Endothelial cell of umbilical vein (primary cell): ENCODE results near the gene MAU2. TPM values are rescaled to one million over a fixed set of nuclear protein-coding genes. Genes with fewer than 3 reads are reported as not detected.

Experiments used
- BruUV-seq: library from RNA; stranded (reverse); fragments of 400-500 nt; replicated peaks from 2 replicates; lab custom pipeline; 2021; lab: Mats Ljungman, UMichigan
- CTCF ChIA-PET: fragments of 300-600, 350-600 bp; sonication (Branson Sonifier 250); formaldehyde crosslinking; loops from one replicate; lab custom pipeline; 2021; ENCODE audit warnings: antibody characterized with exemption, inconsistent platforms; lab: Charles Lee
- POLR2A ChIA-PET: fragments of 300-600, 350-600 bp; sonication (Branson Sonifier 250); formaldehyde crosslinking; loops from one replicate; lab custom pipeline; 2021; ENCODE audit warnings: antibody characterized with exemption, inconsistent platforms; lab: Charles Lee
- DNase-seq: peaks from one replicate; pipeline ENCODE4 v3.0.0-alpha.2; 2011; ENCODE audit warnings: low read depth, low spot score
- FAIRE-seq: peaks from 2 replicates; lab custom pipeline; 2011; peaks lifted over from hg19 to GRCh38; lab: Jason Lieb, UNC
- H2AFZ ChIP-seq: 2 replicates; pipeline ENCODE4 v1.6.0; 2012; ENCODE audit warnings: low read depth, low read length, control low read depth, inconsistent platforms
- H3K27ac ChIP-seq: 2 replicates; pipeline ENCODE4 v1.5.1; 2011; ENCODE audit warnings: low read depth, mild to moderate bottlenecking, control low read depth, low read length, moderate library complexity; ENCODE audit not compliant: insufficient read depth
- H3K27me3 ChIP-seq, 2 experiments: 2 replicates each; pipeline versions ENCODE4 v1.6.0 to v1.6.1; 2011; ENCODE audit warnings: low read length in 2 of 2, mixed read lengths in 1 of 2; ENCODE audit not compliant: control insufficient read depth in 2 of 2, insufficient read depth in 2 of 2
- H3K36me3 ChIP-seq, 2 experiments: 2 replicates in 1 of 2; 3 replicates in 1 of 2; pipeline ENCODE4 v1.5.1; 2011; ENCODE audit warnings: low read length in 2 of 2, mild to moderate bottlenecking in 1 of 2, moderate library complexity in 1 of 2; ENCODE audit not compliant: control insufficient read depth in 2 of 2, insufficient read depth in 2 of 2; ENCODE audit errors: extremely low read depth in 1 of 2
- H3K4me1 ChIP-seq: 3 replicates; pipeline ENCODE4 v1.5.1; 2011; ENCODE audit warnings: mild to moderate bottlenecking, low read length; ENCODE audit not compliant: control insufficient read depth, insufficient read depth; ENCODE audit errors: extremely low read depth
- H3K4me2 ChIP-seq: 2 replicates; pipeline ENCODE4 v1.6.1; 2011; ENCODE audit warnings: low read length, control low read depth, mixed read lengths; ENCODE audit not compliant: insufficient read depth
- H3K4me3 ChIP-seq, 3 experiments: fragments of 200-600 bp in 1 of 3; sonication (generic), shearing (Covaris generic) in 1 of 3; replicated peaks in 1 of 3; 2 replicates each; pipeline ENCODE4 v1.5.1; 2011 to 2016; ENCODE audit warnings: control low read depth in 3 of 3, low read length in 3 of 3, mild to moderate bottlenecking in 2 of 3, inconsistent platforms in 1 of 3, low read depth in 1 of 3, moderate library complexity in 1 of 3; ENCODE audit not compliant: insufficient read depth in 1 of 3
- H3K79me2 ChIP-seq: 2 replicates; pipeline ENCODE4 v1.6.0; 2012; ENCODE audit warnings: low read length, inconsistent platforms; ENCODE audit not compliant: control insufficient read depth, insufficient read depth
- H3K9ac ChIP-seq: replicated peaks from 2 replicates; pipeline ENCODE3; 2011; ENCODE audit warnings: low read length, control low read depth; ENCODE audit not compliant: insufficient read depth; ENCODE audit errors: extremely low read depth
- H3K9me1 ChIP-seq: replicated peaks from 3 replicates; pipeline ENCODE4 v1.6.0; 2011; ENCODE audit warnings: mild to moderate bottlenecking, low read length; ENCODE audit not compliant: control insufficient read depth, insufficient read depth; ENCODE audit errors: extremely low read depth
- H3K9me3 ChIP-seq: replicated peaks from 2 replicates; pipeline ENCODE4 v1.5.1; 2012; ENCODE audit warnings: low read length, inconsistent platforms; ENCODE audit not compliant: control insufficient read depth, insufficient read depth
- H4K20me1 ChIP-seq: replicated peaks from 2 replicates; pipeline ENCODE3; 2011; ENCODE audit warnings: mild to moderate bottlenecking, low read length; ENCODE audit not compliant: control insufficient read depth, insufficient read depth; ENCODE audit errors: extremely low read depth
- EZH2 ChIP-seq: IDR thresholded peaks from 2 replicates; pipeline ENCODE4 v1.6.1; 2012; ENCODE audit warnings: borderline replicate concordance, low read depth, mild to moderate bottlenecking, moderate library complexity, low read length, inconsistent platforms; ENCODE audit not compliant: severe bottlenecking
- FOS ChIP-seq: IDR thresholded peaks from 2 replicates; pipeline ENCODE4 v1.6.1; 2011; ENCODE audit warnings: mild to moderate bottlenecking, low read length, moderate library complexity, borderline replicate concordance; ENCODE audit not compliant: insufficient read depth
- GATA2 ChIP-seq: IDR thresholded peaks from 2 replicates; pipeline ENCODE4 v1.7.0; 2011; ENCODE audit warnings: low read depth, mild to moderate bottlenecking, moderate library complexity, mixed read lengths, low read length; ENCODE audit not compliant: insufficient read length, insufficient read depth
- JUN ChIP-seq: IDR thresholded peaks from 2 replicates; pipeline ENCODE4 v1.6.1; 2011; ENCODE audit warnings: borderline replicate concordance, low read depth; ENCODE audit not compliant: insufficient read length, insufficient read depth
- MYC ChIP-seq: IDR thresholded peaks from one replicate; pipeline ENCODE4 v1.6.1; 2011; ENCODE audit warnings: mild to moderate bottlenecking, low read depth, low read length
- POLR2A ChIP-seq: IDR thresholded peaks from 2 replicates; pipeline ENCODE4 v1.6.1; 2012; ENCODE audit warnings: low read depth, mild to moderate bottlenecking, control low read depth, low read length
- POLR2AphosphoS5 ChIP-seq: IDR thresholded peaks from 2 replicates; pipeline ENCODE4 v1.6.1; 2012; ENCODE audit warnings: low read depth, mild to moderate bottlenecking, control low read depth, low read length, moderate library complexity; ENCODE audit not compliant: insufficient read depth
- dilution Hi-C: fragments of 300-500 bp; cut with MboI; formaldehyde crosslinking; loops from one replicate; pipeline ENCODE4 v1.15.0; 2019; ENCODE audit warnings: low sequenced_read_pairs; ENCODE audit not compliant: extremely low pct_ligation_motif_present
- intact Hi-C: fragments of 100-400 bp; cut with micrococcal nuclease; formaldehyde crosslinking; loops from one replicate; pipeline ENCODE4 v1.10.0; 2022
- polyA plus RNA-seq, 4 experiments: library from polyadenylated mRNA; depleted of rRNA in 3 of 4; stranded (reverse) in 3 of 4; unstranded in 1 of 4; fragments of >200 nt; gene quantifications; 2 replicates each; pipeline versions ENCODE4 v1.2.1 to v1.2.3, GENCODE V29; 2011 to 2012; ENCODE audit warnings: missing spikeins in 1 of 4
- total RNA-seq: library from RNA; stranded (reverse); gene quantifications from 2 replicates; pipeline ENCODE4 v1.2.3, GENCODE V29; 2021
- TF ChIP-seq, protein P1 (sequence below), 2 donors: IDR thresholded peaks; 1 replicate in 1 of 2; 2 replicates in 1 of 2; pipeline ENCODE4 v1.5.1; 2011; ENCODE audit warnings: low read length in 2 of 2, mild to moderate bottlenecking in 2 of 2, moderate library complexity in 2 of 2, control low read depth in 1 of 2, inconsistent platforms in 1 of 2, low read depth in 1 of 2; ENCODE audit not compliant: insufficient read depth in 1 of 2; ENCODE audit errors: extremely low read depth in 1 of 2
- TF ChIP-seq, protein P2 (sequence below): IDR thresholded peaks from 2 replicates; pipeline ENCODE4 v1.6.1; 2011; ENCODE audit not compliant: insufficient read depth, insufficient read length

The MAU2 gene
- total and polyA plus RNA-seq, 2 donors (not counting 3 experiments of a cell fraction or from before 2014, with no cell fraction given) = 36.9 to 70.0 TPM

DNA sequence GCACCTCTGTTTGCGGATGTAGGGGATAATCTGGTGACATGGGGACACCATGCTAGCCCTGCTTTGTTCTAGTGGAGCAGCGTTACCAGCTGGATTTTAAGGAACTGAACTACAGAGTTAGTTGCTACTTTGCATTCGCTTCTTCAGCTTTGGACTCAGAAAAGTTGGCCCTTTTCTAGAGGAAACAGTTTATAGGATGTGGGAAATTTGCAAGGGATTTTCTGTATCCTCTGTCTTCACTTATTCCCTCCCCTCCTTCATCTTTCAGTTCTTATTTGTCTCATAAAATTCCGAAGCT, 87.0 kb downstream of the MAU2 start:
- Histone ChIP-seq H3K9me3 (no peaks in the 10 kb centered on the region), H3K9me1 (no peaks in the 10 kb centered on the region), H3K9ac (no peak overlapping the region), H3K4me1 (peaks cover 11% of the 10 kb centered on the region), H3K36me3 (peaks cover 0 to 2% of the 10 kb centered on the region in 2 experiments), H3K27ac (no peak overlapping the region), H3K79me2 (peaks cover 66% of the 10 kb centered on the region), H3K27me3 (no peaks in the 10 kb centered on the region), H3K4me3 (no peak overlapping the region), H2AFZ (no peak overlapping the region), H3K4me2 (no peak overlapping the region), H4K20me1 (peaks cover 9% of the 10 kb centered on the region)
- BruUV-seq = no TSS peak
- CTCF ChIA-PET = interaction anchor here (2.0 to 4.7 kb wide), 5 partner anchors 22 to 82 kb away, joined by 6 to 39 read pairs (median 17); no protein-coding TSS in a partner anchor
- dilution Hi-C loops = no loop called here
- POLR2A ChIA-PET = interaction anchor here (1.3 kb wide), 1 partner anchor 43 kb away, joined by 3 read pairs; no protein-coding TSS in a partner anchor
- TF ChIP-seq FOS (no peak), GATA2 (no peak), POLR2A (no peak), MYC (no peak), JUN (no peak), POLR2AphosphoS5 (no peak), EZH2 (no peak)
- TF ChIP-seq, protein P1, sequence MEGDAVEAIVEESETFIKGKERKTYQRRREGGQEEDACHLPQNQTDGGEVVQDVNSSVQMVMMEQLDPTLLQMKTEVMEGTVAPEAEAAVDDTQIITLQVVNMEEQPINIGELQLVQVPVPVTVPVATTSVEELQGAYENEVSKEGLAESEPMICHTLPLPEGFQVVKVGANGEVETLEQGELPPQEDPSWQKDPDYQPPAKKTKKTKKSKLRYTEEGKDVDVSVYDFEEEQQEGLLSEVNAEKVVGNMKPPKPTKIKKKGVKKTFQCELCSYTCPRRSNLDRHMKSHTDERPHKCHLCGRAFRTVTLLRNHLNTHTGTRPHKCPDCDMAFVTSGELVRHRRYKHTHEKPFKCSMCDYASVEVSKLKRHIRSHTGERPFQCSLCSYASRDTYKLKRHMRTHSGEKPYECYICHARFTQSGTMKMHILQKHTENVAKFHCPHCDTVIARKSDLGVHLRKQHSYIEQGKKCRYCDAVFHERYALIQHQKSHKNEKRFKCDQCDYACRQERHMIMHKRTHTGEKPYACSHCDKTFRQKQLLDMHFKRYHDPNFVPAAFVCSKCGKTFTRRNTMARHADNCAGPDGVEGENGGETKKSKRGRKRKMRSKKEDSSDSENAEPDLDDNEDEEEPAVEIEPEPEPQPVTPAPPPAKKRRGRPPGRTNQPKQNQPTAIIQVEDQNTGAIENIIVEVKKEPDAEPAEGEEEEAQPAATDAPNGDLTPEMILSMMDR (IDR thresholded peaks at IDR 0.05; ENCODE audit: extremely low read depth in 1 of 2, insufficient read depth in 1 of 2, low read depth in 1 of 2, low read length in 2 of 2) = no peak
- TF ChIP-seq, protein P2, sequence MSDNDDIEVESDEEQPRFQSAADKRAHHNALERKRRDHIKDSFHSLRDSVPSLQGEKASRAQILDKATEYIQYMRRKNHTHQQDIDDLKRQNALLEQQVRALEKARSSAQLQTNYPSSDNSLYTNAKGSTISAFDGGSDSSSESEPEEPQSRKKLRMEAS = no peak
- intact Hi-C loops = loop anchor here (1.0 to 2.0 kb wide), 2 partner anchors 40 to 55 kb away; no protein-coding TSS in a partner anchor
- DNase-seq (no peak), FAIRE-seq (peak; percentile 28)

Other genes with a start within 250 kb of the MAU2 start
- 23.3 and 24.1 TPM in 2 replicates for gene TMEM161A, start 182.4 kb upstream of the MAU2 start, total RNA-seq
- gene TMEM161A, start 182.4 kb upstream of the MAU2 start, polyA plus RNA-seq = 54.9 and 72.6 TPM in 2 replicates
- gene MEF2B, start 150.6 kb upstream of the MAU2 start, total RNA-seq = 1.2 and 1.3 TPM in 2 replicates
- gene MEF2B, start 150.6 kb upstream of the MAU2 start, polyA plus RNA-seq = 0.52 and 0.65 TPM in 2 replicates
- 35.6 and 45.8 TPM in 2 replicates for gene BORCS8, start 128.7 kb upstream of the MAU2 start, total RNA-seq
- 37.4 and 49.7 TPM in 2 replicates for gene BORCS8, start 128.7 kb upstream of the MAU2 start, polyA plus RNA-seq
- gene RFXANK, start 128.6 kb upstream of the MAU2 start, total RNA-seq = 105 and 118 TPM in 2 replicates
- 124 and 146 TPM in 2 replicates for gene RFXANK, start 128.6 kb upstream of the MAU2 start, polyA plus RNA-seq
- 16.6 and 17.5 TPM in 2 replicates for gene NR2C2AP, start 117.4 kb upstream of the MAU2 start, total RNA-seq
- 11.9 and 13.4 TPM in 2 replicates for gene NR2C2AP, start 117.4 kb upstream of the MAU2 start, polyA plus RNA-seq
- not detected in 2 replicates for gene NCAN, start 108.9 kb upstream of the MAU2 start, total RNA-seq
- gene NCAN, start 108.9 kb upstream of the MAU2 start, polyA plus RNA-seq = not detected in 2 replicates
- gene TM6SF2, start 47.5 kb upstream of the MAU2 start, total RNA-seq = not detected in 2 replicates
- 0.10 and 0.21 TPM in 2 replicates for gene TM6SF2, start 47.5 kb upstream of the MAU2 start, polyA plus RNA-seq
- 59.9 and 64.7 TPM in 2 replicates for gene SUGP1, start 320 bp upstream of the MAU2 start, total RNA-seq
- gene SUGP1, start 320 bp upstream of the MAU2 start, polyA plus RNA-seq = 38.2 and 41.0 TPM in 2 replicates
- gene GATAD2A, start 84.8 kb downstream of the MAU2 start, total RNA-seq = 134 and 138 TPM in 2 replicates
- 26.2 and 27.3 TPM in 2 replicates for gene GATAD2A, start 84.8 kb downstream of the MAU2 start, polyA plus RNA-seq
- 0.35 and 0.82 TPM in 2 replicates for gene TSSK6, start 194.7 kb downstream of the MAU2 start, total RNA-seq
- gene TSSK6, start 194.7 kb downstream of the MAU2 start, polyA plus RNA-seq = 0.76 and 1.7 TPM in 2 replicates
- 246 and 252 TPM in 2 replicates for gene NDUFA13, start 195.4 kb downstream of the MAU2 start, total RNA-seq
- 799 and 837 TPM in 2 replicates for gene NDUFA13, start 195.4 kb downstream of the MAU2 start, polyA plus RNA-seq
- gene YJEFN3, start 208.1 kb downstream of the MAU2 start, total RNA-seq = 2.1 and 2.4 TPM in 2 replicates
- 1.9 and 2.7 TPM in 2 replicates for gene YJEFN3, start 208.1 kb downstream of the MAU2 start, polyA plus RNA-seq
- gene CILP2, start 217.4 kb downstream of the MAU2 start, total RNA-seq = not detected in 2 replicates
- 0.01 and 0.03 TPM in 2 replicates for gene CILP2, start 217.4 kb downstream of the MAU2 start, polyA plus RNA-seq